C4-2B (cell line): ENCODE data around the gene AMPH.

ENCODE experiments used
- CTCF ChIP-seq: fragments of 450-650 bp; conservative IDR thresholded peaks from 2 replicates; pipeline ENCODE4 v1.5.1; 2017; ENCODE audit warnings: mild to moderate bottlenecking
- ZFX ChIP-seq: fragments of 450-650 bp; IDR thresholded peaks from 2 replicates; pipeline ENCODE4 v1.6.1; 2017

GRCh38 chr7:38393874-38394273, 237.3 kb downstream of the AMPH start:
- no peak for TF ChIP-seq CTCF
- TF ChIP-seq ZFX = no peak
